Heart right ventricle (tissue), 16 donors: ENCODE results near the gene HNRNPUL2. TPM values are rescaled to one million over a fixed set of nuclear protein-coding genes. Genes with fewer than 3 reads are reported as not detected.
A peak's percentile ranks its signal among the peaks of the same experiment; 100 is the strongest.

Experiments
- ATAC-seq, 8 donors: fragments of 200-7000 bp; cut with Tn5 transposase; one replicate each; pipeline ENCODE4 v1.9.1; 2020; ENCODE audit warnings: mild to moderate bottlenecking in 8 of 8, moderate library complexity in 8 of 8, moderate number of reproducible peaks in 1 of 8
- DNase-seq, 2 donors: peaks; one replicate each; pipeline ENCODE4 v3.0.0-alpha.2; 2020
- H3K27ac ChIP-seq, 10 donors: fragments of 200-600 bp; sonication (generic) in 2 of 10; one replicate each; pipeline versions ENCODE4 v1.5.0 to v1.8.0; 2020 to 2022; ENCODE audit warnings: mild to moderate bottlenecking in 3 of 10
- H3K27me3 ChIP-seq, 7 donors: fragments of 200-600 bp; one replicate each; pipeline ENCODE4 v1.8.0; 2021 to 2022; ENCODE audit warnings: mild to moderate bottlenecking in 2 of 7
- H3K36me3 ChIP-seq, 9 donors: fragments of 200-600 bp; sonication (generic) in 1 of 9; one replicate each; pipeline versions ENCODE4 v1.5.0 to v1.8.0; 2020 to 2022; ENCODE audit warnings: mild to moderate bottlenecking in 2 of 9
- H3K4me1 ChIP-seq, 9 donors: fragments of 200-600 bp; sonication (generic) in 1 of 9; one replicate each; pipeline versions ENCODE4 v1.5.0 to v1.8.0; 2020 to 2022; ENCODE audit warnings: mild to moderate bottlenecking in 4 of 9
- H3K4me3 ChIP-seq, 10 donors: fragments of 200-600 bp; sonication (generic) in 2 of 10; one replicate each; pipeline versions ENCODE4 v1.5.0 to v1.8.0; 2020 to 2022; ENCODE audit warnings: mild to moderate bottlenecking in 7 of 10, moderate library complexity in 2 of 10
- H3K9me3 ChIP-seq, 11 donors: fragments of 200-600 bp in 10 of 11; sonication (generic) in 2 of 11; one replicate each; pipeline versions ENCODE4 v1.5.0 to v1.8.0; 2013 to 2022; ENCODE audit warnings: mild to moderate bottlenecking in 2 of 11, control low read depth in 1 of 11, moderate library complexity in 1 of 11
- WGBS, 2 donors: extraction: QIAGEN DNeasy Blood & Tissue Kit; methylation state at CpG; one replicate each; pipeline ENCODE4 v1.1.7; 2013; ENCODE audit warnings: inconsistent platforms in 1 of 2; 5-methylcytosine and 5-hydroxymethylcytosine counted together
- intact Hi-C, 10 donors: fragments of 100-400 bp; cut with DNase I; formaldehyde crosslinking; loops; one replicate each; pipeline versions ENCODE4 v1.11.1 to v1.14.2; 2022
- long read RNA-seq, 3 donors: library from polyadenylated mRNA; unstranded; transcript quantifications; one replicate each; pipeline ENCODE4 v2.0.0, GENCODE V29; 2020 to 2021
- polyA plus RNA-seq, 2 donors: library from polyadenylated mRNA; stranded (reverse); fragments of 200-250 nt; gene quantifications; one replicate each; pipeline ENCODE4 v1.2.3, GENCODE V29; 2013
- total RNA-seq, 10 donors: library from RNA; stranded (reverse); fragmentation: NEBNext Ultra II Directional in 3 of 10; extraction: Animal tissue kit (Norgen Biotek cat#: 25700) in 3 of 10; gene quantifications; one replicate each; pipeline versions ENCODE4 v1.2.1 to v1.2.4, GENCODE V29; 2021 to 2023
- TF ChIP-seq, protein P1 (sequence below), 9 donors: fragments of 200-600 bp; sonication (generic) in 2 of 9; IDR thresholded peaks; one replicate each; pipeline versions ENCODE4 v1.5.0 to v1.8.0; 2021 to 2022; ENCODE audit warnings: antibody characterized with exemption in 9 of 9, mild to moderate bottlenecking in 5 of 9, moderate library complexity in 1 of 9
- donor health status: Arrhythmogenic right ventricular cardiomyopathy.
- donor health status: ischemic (EF 13 %, LVEDD 7.1; RV severe dilation, severe dysfunction).
- donor health status: healthy with polysubstance abuse.
- donor health status: DM: no; HTN: yes; CAD: no.
- donor health status: DM: no; HTN: no; CAD: no.
- donor health status: ischemic (EF 25% LVEDD 6.9; RV normal size, moderate dysfunction).
- donor health status: ischemic (EF 25% LVEDD 5.7; RV mildly dilated, moderate dysfunction).
- donor health status: healthy.
- donor health status: DM: yes; HTN: yes; CAD: no.
- donor health status: Ischemic cardiomyopathy.
- donor health status: ischemic (EF 35%, LVEDD 5.7; RV mildly dilated, moderate dysfunction).
- donor health status: nonischemic (EF 11% LVEDD 7.7; RV severe dilation, severe dysfunction).
- donor health status: DM: yes; HTN: yes; CAD: no.
- donor health status: PGD.
- donor health status: ischemic (EF 29% LVEDD 5.4; RV normal size, mild dysfunction).
- donor health status: nonischemic (EF 23%, LVEDD 6.1; RV moderate dilation, normal function).

Gene HNRNPUL2
- total RNA-seq (10 to 100 TPM; 26.9 to 40.9 (median 33.4) TPM), polyA plus RNA-seq (10 to 100 TPM; 21.4 to 35.3 TPM)
- long read RNA-seq, donor 1, full-length matches to known transcripts: 2 of 9 reads
- long read RNA-seq, donor 1, partial matches to known transcripts: 0 of 9 reads
- long read RNA-seq, donor 1, other reads (novel, unspliced or antisense): 7 of 9 reads
- long read RNA-seq, donor 2, partial matches to known transcripts: 1 of 1 reads
- long read RNA-seq, donor 2, other reads (novel, unspliced or antisense): 0 of 1 reads
- long read RNA-seq, donor 3, partial matches to known transcripts: 0 of 5 reads
- long read RNA-seq, donor 3, other reads (novel, unspliced or antisense): 5 of 5 reads

DNA sequence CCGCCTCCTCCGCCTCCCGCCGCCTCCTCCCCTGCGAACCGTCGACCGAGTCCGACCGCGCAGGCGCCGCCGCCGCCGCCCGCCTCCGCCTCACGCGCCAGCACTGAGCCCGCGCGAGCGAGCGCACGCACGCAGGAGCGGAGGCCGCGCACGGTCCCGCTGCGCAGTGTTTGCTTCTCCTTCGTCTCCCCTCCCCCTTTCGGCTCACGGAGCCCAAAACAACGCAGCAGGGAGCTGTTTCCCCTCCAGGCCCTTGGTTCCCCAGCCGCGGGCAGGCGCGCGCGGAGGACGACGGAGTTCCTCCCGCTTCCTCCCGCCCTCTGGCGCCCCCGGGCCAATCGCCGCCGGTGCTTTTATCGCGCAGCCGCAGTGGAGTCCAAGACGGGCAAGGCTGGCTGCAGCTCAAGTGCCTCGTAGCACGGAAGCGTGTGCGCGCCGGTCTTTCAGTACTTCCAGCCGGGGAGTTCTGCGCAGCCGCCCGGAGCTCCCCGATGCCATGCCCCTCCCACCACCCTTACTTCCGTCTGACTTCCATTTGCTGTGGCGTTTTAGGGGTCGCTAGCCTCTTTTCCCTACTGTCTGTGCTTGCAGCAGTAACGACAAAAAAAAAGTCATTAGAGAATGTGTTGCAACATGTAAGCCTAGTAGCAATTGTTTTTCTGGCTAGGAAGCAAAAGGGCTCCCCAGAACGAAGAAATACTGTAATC, at the start of gene HNRNPUL2:
TSS of gene HNRNPUL2 (minus strand) at position 293 of the 707 bp plus-strand sequence. CDS start 301 bp downstream, outside the sequence.
- Histone ChIP-seq H3K4me1 (peaks cover 12 to 71% (median 51%) of the 10 kb centered on the region in 9 donors), H3K9me3 (no peaks in the 10 kb centered on the region), H3K27me3 (no peaks in the 10 kb centered on the region), H3K27ac (peak within 1 kb of the TSS; percentile 87 to 99 (median 93)), H3K36me3 (peaks cover 0 to 47% (median 20%) of the 10 kb centered on the region in 9 donors), H3K4me3 (peak within 1 kb of the TSS; percentile 63 to 98 (median 89))
- 0% methylated on average over 65 to 72 of the region's 72 CpGs for WGBS, 2 donors
- DNase-seq: peak; percentile 98 to 99
- TF ChIP-seq, protein P1, sequence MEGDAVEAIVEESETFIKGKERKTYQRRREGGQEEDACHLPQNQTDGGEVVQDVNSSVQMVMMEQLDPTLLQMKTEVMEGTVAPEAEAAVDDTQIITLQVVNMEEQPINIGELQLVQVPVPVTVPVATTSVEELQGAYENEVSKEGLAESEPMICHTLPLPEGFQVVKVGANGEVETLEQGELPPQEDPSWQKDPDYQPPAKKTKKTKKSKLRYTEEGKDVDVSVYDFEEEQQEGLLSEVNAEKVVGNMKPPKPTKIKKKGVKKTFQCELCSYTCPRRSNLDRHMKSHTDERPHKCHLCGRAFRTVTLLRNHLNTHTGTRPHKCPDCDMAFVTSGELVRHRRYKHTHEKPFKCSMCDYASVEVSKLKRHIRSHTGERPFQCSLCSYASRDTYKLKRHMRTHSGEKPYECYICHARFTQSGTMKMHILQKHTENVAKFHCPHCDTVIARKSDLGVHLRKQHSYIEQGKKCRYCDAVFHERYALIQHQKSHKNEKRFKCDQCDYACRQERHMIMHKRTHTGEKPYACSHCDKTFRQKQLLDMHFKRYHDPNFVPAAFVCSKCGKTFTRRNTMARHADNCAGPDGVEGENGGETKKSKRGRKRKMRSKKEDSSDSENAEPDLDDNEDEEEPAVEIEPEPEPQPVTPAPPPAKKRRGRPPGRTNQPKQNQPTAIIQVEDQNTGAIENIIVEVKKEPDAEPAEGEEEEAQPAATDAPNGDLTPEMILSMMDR (IDR thresholded peaks at IDR 0.05): peak in 3 of 9 donors; percentile 16 to 32 (median 19)
- peak; percentile 93 to 97 (median 94) for ATAC-seq
- intact Hi-C loops: loop anchor here in 4 of 10 donors (2.0 to 5.0 kb wide), 4 partner anchors 19 to 115 kb away; partner anchors contain the start of genes TAF6L (in 2 of the 4) and NXF1 (in 1 of the 4)

DNA sequence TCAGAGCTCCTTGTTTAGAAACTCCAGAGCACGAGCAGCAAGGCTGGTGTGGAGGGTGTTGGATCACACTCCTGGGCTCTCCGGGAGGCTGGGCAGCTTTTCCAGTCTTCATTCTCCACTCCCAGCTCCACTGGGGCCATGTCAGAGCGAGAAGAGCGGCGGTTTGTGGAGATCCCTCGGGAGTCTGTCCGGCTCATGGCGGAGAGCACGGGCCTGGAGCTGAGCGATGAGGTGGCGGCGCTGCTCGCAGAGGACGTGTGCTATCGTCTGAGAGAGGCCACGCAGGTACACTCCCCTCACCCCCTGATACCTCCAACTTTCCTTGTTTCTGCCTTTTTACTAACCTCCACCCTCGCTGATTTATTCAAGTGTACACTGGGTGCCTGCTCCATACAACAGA, 48.4 kb upstream of the HNRNPUL2 start:
- intact Hi-C loops: no loop called here
- TF ChIP-seq, protein P1 (IDR thresholded peaks at IDR 0.05): no peak
- no peak for ATAC-seq
- DNase-seq: no peak
- Histone ChIP-seq H3K9me3 (no peaks in the 10 kb centered on the region), H3K36me3 (peaks cover 0 to 58% (median 15%) of the 10 kb centered on the region in 9 donors), H3K4me3 (no peak overlapping the region), H3K4me1 (peaks cover under 1 to 18% (median 10%) of the 10 kb centered on the region in 9 donors), H3K27ac (no peak overlapping the region), H3K27me3 (no peaks in the 10 kb centered on the region)
- WGBS, 2 donors: 91% methylated on average over 17 of the region's 17 CpGs

DNA sequence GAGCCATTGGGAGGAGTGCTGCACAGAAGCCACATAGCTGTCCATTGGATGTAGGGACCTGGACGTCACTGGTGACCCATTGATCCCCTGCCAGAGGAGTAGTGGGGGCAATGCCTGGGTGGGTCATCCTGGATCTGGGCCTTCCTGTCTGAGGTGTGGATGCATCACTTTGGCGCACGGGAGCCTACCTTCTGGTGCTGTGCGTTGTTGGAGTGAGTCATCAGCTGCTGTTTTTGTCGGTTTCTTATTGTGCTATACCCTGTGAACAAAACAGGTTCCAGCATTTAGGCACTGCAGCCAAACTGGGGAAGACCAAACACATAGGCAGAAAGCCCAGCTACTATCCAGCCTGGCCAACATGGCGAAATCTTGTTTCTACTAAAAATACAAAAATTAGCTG, 47.1 kb upstream of the HNRNPUL2 start:
- 91% methylated on average over 6 of the region's 6 CpGs for WGBS, 2 donors
- no peak overlapping the region for H3K4me3 ChIP-seq
- peaks cover 10 to 30% (median 21%) of the 10 kb centered on the region in 9 donors for H3K4me1 ChIP-seq
- ATAC-seq (no peak), DNase-seq (no peak)
- no peaks in the 10 kb centered on the region for H3K9me3 ChIP-seq
- no peak overlapping the region for H3K27ac ChIP-seq
- TF ChIP-seq, protein P1 (IDR thresholded peaks at IDR 0.05): no peak
- H3K27me3 ChIP-seq: no peaks in the 10 kb centered on the region
- peaks cover 0 to 45% (median 15%) of the 10 kb centered on the region in 9 donors for H3K36me3 ChIP-seq
- intact Hi-C loops: loop anchor here in 2 of 10 donors (5.0 kb wide), 1 partner anchor 47 kb away; the partner anchor contains the start of genes HNRNPUL2 (in 2 of the 2) and TTC9C (in 2 of the 2)
